Lower lobe of right lung (tissue), 2 donors: ENCODE data around the gene ARHGAP8. TPM values are rescaled to one million over a fixed set of nuclear protein-coding genes. Genes with fewer than 3 reads are reported as not detected.

Experiments
- ATAC-seq, 2 donors: fragments of 200-7000 bp; cut with Tn5 transposase; one replicate each; pipeline ENCODE4 v1.9.1; 2020 to 2022; ENCODE audit warnings: mild to moderate bottlenecking in 2 of 2, moderate library complexity in 2 of 2
- DNase-seq: peaks from one replicate; pipeline ENCODE4 v3.0.0-alpha.2; 2020
- H3K27ac ChIP-seq: fragments of 200-600 bp; one replicate; pipeline ENCODE4 v1.8.0; 2022
- H3K27me3 ChIP-seq: fragments of 200-600 bp; one replicate; pipeline ENCODE4 v1.8.0; 2022; ENCODE audit warnings: low read depth
- H3K36me3 ChIP-seq: fragments of 200-600 bp; one replicate; pipeline ENCODE4 v1.8.0; 2022; ENCODE audit warnings: mild to moderate bottlenecking
- H3K4me1 ChIP-seq: fragments of 200-600 bp; one replicate; pipeline ENCODE4 v1.8.0; 2022
- H3K4me3 ChIP-seq: fragments of 200-600 bp; one replicate; pipeline ENCODE4 v1.8.0; 2022; ENCODE audit warnings: mild to moderate bottlenecking
- H3K9me3 ChIP-seq: fragments of 200-600 bp; one replicate; pipeline ENCODE4 v1.8.0; 2022
- intact Hi-C: fragments of 100-400 bp; cut with DNase I; formaldehyde crosslinking; loops from one replicate; pipeline ENCODE4 v1.11.0; 2022
- total RNA-seq: library from RNA; stranded (reverse); fragmentation: NEBNext Ultra II Directional; extraction: Animal tissue kit (Norgen Biotek cat#: 25700); gene quantifications from one replicate; pipeline ENCODE4 v1.2.1, GENCODE V29; 2021
- TF ChIP-seq, protein P1 (sequence below): fragments of 200-600 bp; IDR thresholded peaks from one replicate; pipeline ENCODE4 v1.8.0; 2022; ENCODE audit warnings: antibody characterized with exemption, mild to moderate bottlenecking
- donor health status: DM: no; HTN: yes; CAD: no; lungs with severe emphysema.

ARHGAP8 gene
- total RNA-seq, 1 donor from 2014 or later = 18.2 TPM

GRCh38 chr22:44888491-44889254 is 136.3 kb downstream of the ARHGAP8 start:
- intact Hi-C loops = no loop called here
- Histone ChIP-seq H3K27me3 (no peaks in the 10 kb centered on the region), H3K9me3 (no peaks in the 10 kb centered on the region), H3K36me3 (no peaks in the 10 kb centered on the region), H3K4me1 (no peaks in the 10 kb centered on the region), H3K4me3 (no peak overlapping the region), H3K27ac (no peak overlapping the region)
- TF ChIP-seq, protein P1, sequence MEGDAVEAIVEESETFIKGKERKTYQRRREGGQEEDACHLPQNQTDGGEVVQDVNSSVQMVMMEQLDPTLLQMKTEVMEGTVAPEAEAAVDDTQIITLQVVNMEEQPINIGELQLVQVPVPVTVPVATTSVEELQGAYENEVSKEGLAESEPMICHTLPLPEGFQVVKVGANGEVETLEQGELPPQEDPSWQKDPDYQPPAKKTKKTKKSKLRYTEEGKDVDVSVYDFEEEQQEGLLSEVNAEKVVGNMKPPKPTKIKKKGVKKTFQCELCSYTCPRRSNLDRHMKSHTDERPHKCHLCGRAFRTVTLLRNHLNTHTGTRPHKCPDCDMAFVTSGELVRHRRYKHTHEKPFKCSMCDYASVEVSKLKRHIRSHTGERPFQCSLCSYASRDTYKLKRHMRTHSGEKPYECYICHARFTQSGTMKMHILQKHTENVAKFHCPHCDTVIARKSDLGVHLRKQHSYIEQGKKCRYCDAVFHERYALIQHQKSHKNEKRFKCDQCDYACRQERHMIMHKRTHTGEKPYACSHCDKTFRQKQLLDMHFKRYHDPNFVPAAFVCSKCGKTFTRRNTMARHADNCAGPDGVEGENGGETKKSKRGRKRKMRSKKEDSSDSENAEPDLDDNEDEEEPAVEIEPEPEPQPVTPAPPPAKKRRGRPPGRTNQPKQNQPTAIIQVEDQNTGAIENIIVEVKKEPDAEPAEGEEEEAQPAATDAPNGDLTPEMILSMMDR = no peak
- no peak for DNase-seq
- no peak for ATAC-seq

DNA sequence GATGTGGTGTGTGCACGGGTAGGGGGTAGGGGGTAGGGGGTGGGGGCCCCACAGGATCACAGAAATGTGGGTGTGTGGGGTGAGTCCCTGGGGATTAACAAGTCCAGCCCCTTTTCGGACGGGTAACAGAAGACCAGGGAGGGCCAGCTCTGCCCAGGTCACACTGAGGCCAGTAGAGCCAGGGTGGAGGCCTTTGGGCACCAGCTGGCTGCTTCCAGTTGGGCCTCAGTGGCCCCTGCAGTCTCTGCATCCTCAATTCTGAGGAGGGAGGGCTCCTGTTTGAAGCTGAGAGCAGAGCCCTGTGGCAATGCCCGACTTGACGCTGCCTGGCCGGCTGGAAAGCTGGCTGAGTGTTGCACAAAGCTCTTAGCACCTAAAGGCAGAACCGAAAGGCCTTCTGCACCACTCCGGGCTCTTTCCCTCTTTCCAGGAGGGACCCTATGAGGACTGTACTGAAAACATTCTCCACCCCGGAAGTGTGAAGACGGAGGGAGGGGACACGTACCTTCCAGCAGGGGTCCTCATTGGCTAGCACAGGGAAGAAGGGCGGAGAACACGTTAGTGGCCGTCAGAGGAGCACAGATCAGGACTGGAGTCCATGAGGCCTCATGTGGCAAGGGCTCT is 137.0 kb downstream of the ARHGAP8 start:
- no peaks in the 10 kb centered on the region for H3K9me3 ChIP-seq
- TF ChIP-seq, protein P1 = no peak
- no peak for DNase-seq
- no peaks in the 10 kb centered on the region for H3K36me3 ChIP-seq
- no peak overlapping the region for H3K27ac ChIP-seq
- no peak overlapping the region for H3K4me3 ChIP-seq
- H3K4me1 ChIP-seq = no peaks in the 10 kb centered on the region
- intact Hi-C loops = no loop called here
- no peaks in the 10 kb centered on the region for H3K27me3 ChIP-seq
- ATAC-seq = no peak

DNA sequence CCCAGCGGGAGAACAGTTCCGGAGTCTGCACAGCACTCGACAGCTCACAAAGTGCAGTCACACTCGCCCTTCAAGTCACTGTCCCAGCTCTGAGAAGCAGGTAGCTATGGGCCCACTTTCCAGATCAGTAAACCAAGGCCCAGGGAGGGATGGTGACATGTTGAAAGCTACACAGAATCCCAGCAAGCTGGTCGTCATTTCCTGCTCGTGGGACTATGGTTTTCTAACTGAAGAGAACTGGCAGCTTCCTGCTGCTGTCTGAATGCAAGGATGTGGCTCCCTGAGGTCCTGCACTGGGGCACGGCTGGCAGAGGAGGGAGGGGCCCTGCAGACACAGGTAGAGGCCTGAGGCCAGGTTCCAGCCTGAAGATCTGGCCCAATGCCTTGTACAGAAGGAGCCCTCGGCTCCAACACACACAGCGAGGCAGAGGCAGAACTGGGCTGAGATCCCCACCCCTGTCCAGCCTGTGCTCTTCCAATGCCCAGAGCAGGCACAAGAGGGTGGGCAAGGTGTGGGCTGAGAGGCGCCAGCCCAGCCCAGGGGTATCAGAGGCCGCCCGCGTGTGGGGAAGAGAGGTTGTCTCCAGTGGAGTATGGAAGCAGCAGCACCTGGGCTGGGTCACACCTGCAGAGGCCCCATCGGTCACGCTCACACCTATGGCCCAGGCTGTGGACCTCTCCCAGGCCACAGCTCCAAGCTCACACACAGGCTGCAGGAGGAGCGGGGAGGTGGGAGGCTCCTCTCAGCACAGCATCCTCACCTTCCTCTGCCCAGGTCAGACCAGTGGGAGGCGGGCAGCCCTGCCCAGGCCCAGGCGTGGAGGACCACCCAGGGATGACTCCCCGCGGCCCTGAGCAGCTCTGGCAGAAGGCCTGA is 138.3 kb downstream of the ARHGAP8 start:
- H3K9me3 ChIP-seq = no peaks in the 10 kb centered on the region
- TF ChIP-seq, protein P1 = no peak
- H3K4me1 ChIP-seq = no peaks in the 10 kb centered on the region
- ATAC-seq = no peak
- H3K27me3 ChIP-seq = no peaks in the 10 kb centered on the region
- intact Hi-C loops = no loop called here
- no peak for DNase-seq
- no peak overlapping the region for H3K27ac ChIP-seq
- H3K36me3 ChIP-seq = no peaks in the 10 kb centered on the region
- H3K4me3 ChIP-seq = no peak overlapping the region

GRCh38 chr22:44891293-44891747 is 138.9 kb downstream of the ARHGAP8 start:
- H3K4me3 ChIP-seq = no peak overlapping the region
- intact Hi-C loops = no loop called here
- TF ChIP-seq, protein P1 = no peak
- no peak overlapping the region for H3K27ac ChIP-seq
- ATAC-seq (no peak), DNase-seq (no peak)
- H3K27me3 ChIP-seq = no peaks in the 10 kb centered on the region
- H3K4me1 ChIP-seq = no peaks in the 10 kb centered on the region
- H3K36me3 ChIP-seq = no peaks in the 10 kb centered on the region
- no peaks in the 10 kb centered on the region for H3K9me3 ChIP-seq

- Histone ChIP-seq H3K36me3 (no peaks in the 10 kb centered on the region), H3K4me3 (no peak overlapping the region), H3K4me1 (no peaks in the 10 kb centered on the region), H3K27ac (no peak overlapping the region), H3K9me3 (no peaks in the 10 kb centered on the region), H3K27me3 (no peaks in the 10 kb centered on the region)
- DNase-seq (no peak), ATAC-seq (no peak)
- TF ChIP-seq, protein P1 = no peak
- intact Hi-C loops = no loop called here
Measured at GRCh38 chr22:44891791-44892190, 139.4 kb downstream of the ARHGAP8 start.
